GM06990 (cell line): ENCODE measurements around the gene SASH1.

Experiments used
- DNase-seq: peaks from one replicate; pipeline ENCODE4 v3.0.0-alpha.2; 2011; ENCODE audit not compliant: insufficient read length; ENCODE audit errors: extremely low read depth
- H3K27me3 ChIP-seq: replicated peaks from 2 replicates; pipeline ENCODE4 v1.6.0; 2011; ENCODE audit warnings: low read length; ENCODE audit not compliant: control insufficient read depth, insufficient read depth
- H3K36me3 ChIP-seq: 2 replicates; pipeline ENCODE4 v1.5.1; 2011; ENCODE audit warnings: low read length; ENCODE audit not compliant: control insufficient read depth, insufficient read depth
- H3K4me3 ChIP-seq: replicated peaks from 2 replicates; pipeline ENCODE4 v1.5.1; 2011; ENCODE audit warnings: low read depth, mild to moderate bottlenecking, control low read depth, low read length
- CTCF ChIP-seq: IDR thresholded peaks from 2 replicates; pipeline ENCODE4 v1.5.1; 2011; ENCODE audit warnings: low read length, control low read depth, mild to moderate bottlenecking, inconsistent platforms; ENCODE audit not compliant: insufficient read depth, poor library complexity, severe bottlenecking

Gene SASH1

GRCh38 chr6:148509119-148509799 lies 166.6 kb downstream of the SASH1 start:
- TF ChIP-seq CTCF = no peak
- no peak for DNase-seq
- H3K27me3 ChIP-seq = no peaks in the 10 kb centered on the region; the same call in none of the 2 replicates
- H3K36me3 ChIP-seq = no peaks in the 10 kb centered on the region
- H3K4me3 ChIP-seq = no peak overlapping the region; the same call in 1 of the 2 replicates

GRCh38 chr6:148509800-148510581 lies 167.4 kb downstream of the SASH1 start:
- no peak overlapping the region for H3K4me3 ChIP-seq
- H3K27me3 ChIP-seq = no peaks in the 10 kb centered on the region; the same call in 1 of the 2 replicates
- DNase-seq = no peak
- no peaks in the 10 kb centered on the region for H3K36me3 ChIP-seq
- no peak for TF ChIP-seq CTCF

- Histone ChIP-seq H3K36me3 (no peaks in the 10 kb centered on the region), H3K4me3 (no peak overlapping the region), H3K27me3 (no peaks in the 10 kb centered on the region; the same call in 1 of the 2 replicates)
- TF ChIP-seq CTCF = no peak
- no peak for DNase-seq
Observed at GRCh38 chr6:148513145-148514071, 170.8 kb downstream of the SASH1 start.

GRCh38 chr6:148514091-148514845 lies 171.6 kb downstream of the SASH1 start:
- Histone ChIP-seq H3K4me3 (no peak overlapping the region), H3K36me3 (no peaks in the 10 kb centered on the region), H3K27me3 (no peaks in the 10 kb centered on the region; the same call in 1 of the 2 replicates)
- TF ChIP-seq CTCF = no peak
- DNase-seq = no peak

GRCh38 chr6:148516217-148516616 lies 173.6 kb downstream of the SASH1 start:
- Histone ChIP-seq H3K4me3 (no peak overlapping the region), H3K36me3 (no peaks in the 10 kb centered on the region), H3K27me3 (no peaks in the 10 kb centered on the region; the same call in 1 of the 2 replicates)
- DNase-seq = no peak
- TF ChIP-seq CTCF = no peak
